Nephron (organoid): ENCODE data around the gene SLC47A1.

Source experiments
- H3K27ac Mint-ChIP-seq, 3 experiments: 2 replicates each; pipeline ENCODE4 v1.8.0; 2020; ENCODE audit warnings: mixed read lengths in 3 of 3, mild to moderate bottlenecking in 2 of 3, moderate library complexity in 1 of 3
- H3K27me3 Mint-ChIP-seq: 2 replicates; pipeline ENCODE4 v1.8.0; 2021; ENCODE audit warnings: low read depth, mild to moderate bottlenecking, moderate library complexity, mixed read lengths
- H3K36me3 Mint-ChIP-seq: 2 replicates; pipeline ENCODE4 v1.8.0; 2020; ENCODE audit warnings: low read depth, mixed read lengths
- H3K4me1 Mint-ChIP-seq: 2 replicates; pipeline ENCODE4 v1.8.0; 2020; ENCODE audit warnings: mixed read lengths
- H3K4me3 Mint-ChIP-seq, 3 experiments: 2 replicates each; pipeline ENCODE4 v1.8.0; 2020; ENCODE audit warnings: mild to moderate bottlenecking in 3 of 3, mixed read lengths in 3 of 3, moderate library complexity in 2 of 3
- H3K9me3 Mint-ChIP-seq: 2 replicates; pipeline ENCODE4 v1.8.0; 2020; ENCODE audit warnings: mixed read lengths
- TF ChIP-seq, protein P1 (sequence below), 3 experiments: fragments of 200-600 bp; sonication (generic); IDR thresholded peaks; one replicate each; pipeline ENCODE4 v1.5.0; 2021; ENCODE audit warnings: antibody characterized with exemption in 3 of 3; ENCODE audit not compliant: unreplicated experiment in 3 of 3

Gene SLC47A1

DNA sequence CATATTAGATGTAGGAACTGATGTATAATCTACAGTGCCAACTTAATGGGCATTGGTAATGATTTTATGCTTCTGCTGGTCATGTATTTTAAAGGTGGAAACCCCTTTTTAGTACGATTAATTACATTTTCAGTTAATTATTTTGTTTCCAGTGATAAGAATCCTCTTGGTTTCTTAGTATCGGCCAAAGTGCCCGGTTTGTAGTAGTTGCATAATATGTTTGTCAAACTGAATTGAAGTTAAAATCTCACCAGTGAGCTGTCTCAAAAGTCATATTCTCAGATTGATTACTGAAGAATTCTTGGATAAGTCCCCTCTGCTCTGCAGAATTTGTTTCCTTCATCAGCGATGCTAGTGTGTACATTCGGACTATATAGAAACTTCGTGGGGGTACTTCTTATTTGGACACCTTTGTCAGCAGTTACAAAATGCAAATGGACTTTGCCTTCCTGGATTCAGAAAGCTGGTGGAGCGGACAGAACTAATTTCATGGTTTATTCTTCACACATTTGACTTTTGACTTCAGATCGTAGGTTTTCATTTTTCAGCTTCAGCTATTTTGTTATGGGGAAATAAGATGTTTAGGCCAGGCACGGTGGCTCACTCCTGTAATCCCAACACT is 28.2 kb downstream of the SLC47A1 start:
- H3K27ac Mint-ChIP-seq, result peak overlapping the region in 2 of 3 experiments; percentile 35 to 68
- TF ChIP-seq, protein P1, sequence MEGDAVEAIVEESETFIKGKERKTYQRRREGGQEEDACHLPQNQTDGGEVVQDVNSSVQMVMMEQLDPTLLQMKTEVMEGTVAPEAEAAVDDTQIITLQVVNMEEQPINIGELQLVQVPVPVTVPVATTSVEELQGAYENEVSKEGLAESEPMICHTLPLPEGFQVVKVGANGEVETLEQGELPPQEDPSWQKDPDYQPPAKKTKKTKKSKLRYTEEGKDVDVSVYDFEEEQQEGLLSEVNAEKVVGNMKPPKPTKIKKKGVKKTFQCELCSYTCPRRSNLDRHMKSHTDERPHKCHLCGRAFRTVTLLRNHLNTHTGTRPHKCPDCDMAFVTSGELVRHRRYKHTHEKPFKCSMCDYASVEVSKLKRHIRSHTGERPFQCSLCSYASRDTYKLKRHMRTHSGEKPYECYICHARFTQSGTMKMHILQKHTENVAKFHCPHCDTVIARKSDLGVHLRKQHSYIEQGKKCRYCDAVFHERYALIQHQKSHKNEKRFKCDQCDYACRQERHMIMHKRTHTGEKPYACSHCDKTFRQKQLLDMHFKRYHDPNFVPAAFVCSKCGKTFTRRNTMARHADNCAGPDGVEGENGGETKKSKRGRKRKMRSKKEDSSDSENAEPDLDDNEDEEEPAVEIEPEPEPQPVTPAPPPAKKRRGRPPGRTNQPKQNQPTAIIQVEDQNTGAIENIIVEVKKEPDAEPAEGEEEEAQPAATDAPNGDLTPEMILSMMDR (IDR thresholded peaks at IDR 0.05; ENCODE audit: unreplicated experiment in 3 of 3), result no peak
- no peak overlapping the region for H3K4me3 Mint-ChIP-seq
- H3K4me1 Mint-ChIP-seq, result no peaks in the 10 kb centered on the region
- no peaks in the 10 kb centered on the region for H3K27me3 Mint-ChIP-seq
- peaks cover 3% of the 10 kb centered on the region for H3K9me3 Mint-ChIP-seq
- H3K36me3 Mint-ChIP-seq, result no peaks in the 10 kb centered on the region

DNA sequence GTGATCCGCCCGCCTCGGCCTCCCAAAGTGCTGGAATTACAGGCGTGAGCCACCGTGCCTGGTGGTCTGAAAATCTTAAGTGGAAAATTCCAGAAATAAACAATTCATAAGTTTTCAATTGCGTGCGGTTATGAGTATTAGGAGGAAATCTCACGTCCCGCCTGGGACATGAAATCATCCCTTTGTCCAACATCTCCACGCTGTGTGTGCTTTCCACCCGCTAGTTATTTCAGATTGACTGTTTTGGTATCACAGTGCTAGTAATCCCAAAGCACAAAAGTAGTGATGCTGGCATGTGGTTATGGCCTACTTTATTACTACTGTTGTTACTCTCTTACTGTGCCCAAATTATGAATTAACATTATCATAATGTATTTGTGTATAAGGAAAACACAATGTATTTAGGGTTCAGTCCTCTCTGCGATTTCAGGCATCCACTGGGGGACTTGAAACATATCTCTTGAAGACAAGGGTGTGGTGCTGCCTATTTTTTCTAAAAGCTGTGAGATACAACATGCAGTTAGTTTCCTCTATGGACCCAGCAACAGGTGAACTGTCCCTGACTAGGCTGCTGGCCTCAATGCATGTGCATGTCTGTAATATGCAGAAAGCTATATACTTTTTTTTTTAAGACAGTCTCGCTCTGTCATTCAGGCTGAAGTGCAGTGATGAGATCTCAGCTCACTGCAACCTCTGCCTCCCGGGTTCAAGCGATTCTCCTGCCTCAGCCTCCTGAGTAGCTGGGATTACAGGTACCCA is 32.3 kb downstream of the SLC47A1 start:
- Mint-ChIP-seq H3K36me3 (no peaks in the 10 kb centered on the region), H3K9me3 (no peaks in the 10 kb centered on the region), H3K4me1 (no peaks in the 10 kb centered on the region), H3K4me3 (no peak overlapping the region), H3K27ac (no peak overlapping the region), H3K27me3 (no peaks in the 10 kb centered on the region)
- TF ChIP-seq, protein P1 (IDR thresholded peaks at IDR 0.05; ENCODE audit: unreplicated experiment in 3 of 3), result no peak

DNA sequence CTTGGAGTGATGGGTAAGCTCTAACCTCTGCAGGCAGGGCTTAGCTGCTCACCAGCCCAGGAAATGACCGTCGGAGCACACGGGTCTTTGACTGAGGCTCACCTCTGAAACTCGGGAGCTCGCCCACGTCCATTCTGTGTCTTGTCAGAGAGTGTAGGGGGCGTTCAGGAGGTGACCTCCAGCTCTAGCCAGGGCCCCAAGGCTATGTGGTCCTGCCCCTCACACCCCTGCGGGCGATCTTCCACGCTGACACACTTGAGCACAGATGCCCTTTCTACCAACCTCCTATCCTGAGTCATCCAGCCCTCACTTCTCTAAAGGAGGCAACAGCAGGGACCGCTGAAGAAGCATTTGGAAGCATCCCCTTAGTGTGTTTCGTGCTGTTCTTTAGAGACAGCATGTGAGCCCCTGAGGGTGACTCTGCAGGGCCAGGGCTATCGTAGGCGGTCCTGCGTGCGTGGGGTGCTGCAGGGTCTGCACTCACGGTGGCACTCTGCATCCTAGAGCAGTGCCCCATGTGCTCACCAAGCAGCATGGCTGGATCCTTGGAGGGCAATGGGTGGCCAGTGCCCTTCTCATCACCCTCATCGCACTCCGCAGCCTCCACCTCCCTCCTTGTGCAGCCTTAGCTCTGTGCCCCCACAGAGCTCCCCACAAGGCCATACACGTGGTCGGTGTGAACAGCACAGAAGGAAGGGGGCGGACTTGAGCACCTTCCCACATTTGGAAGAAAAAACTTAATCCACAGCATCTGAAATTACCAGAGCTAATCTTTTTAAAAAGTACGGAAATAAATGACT is 33.8 kb downstream of the SLC47A1 start:
- TF ChIP-seq, protein P1 (IDR thresholded peaks at IDR 0.05; ENCODE audit: unreplicated experiment in 3 of 3), result no peak
- no peaks in the 10 kb centered on the region for H3K36me3 Mint-ChIP-seq
- H3K27me3 Mint-ChIP-seq, result no peaks in the 10 kb centered on the region
- H3K4me1 Mint-ChIP-seq, result no peaks in the 10 kb centered on the region
- H3K9me3 Mint-ChIP-seq, result no peaks in the 10 kb centered on the region
- H3K4me3 Mint-ChIP-seq, result no peak overlapping the region
- H3K27ac Mint-ChIP-seq, result no peak overlapping the region

DNA sequence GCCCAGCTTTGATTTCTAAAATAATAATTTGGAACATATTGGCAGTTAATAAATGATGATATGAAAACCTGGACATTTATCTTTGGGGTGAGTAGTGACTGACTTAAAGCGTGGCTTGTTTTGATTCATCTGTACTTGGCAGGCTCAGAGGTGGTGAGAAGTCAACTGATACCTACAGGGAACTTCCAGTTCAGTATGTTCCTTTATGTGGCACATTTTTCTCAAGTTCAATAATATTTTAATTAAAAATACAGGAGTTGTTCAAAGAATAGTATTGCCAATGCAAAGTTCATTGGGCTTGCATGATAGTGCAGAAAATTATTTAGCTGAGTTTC is 34.3 kb downstream of the SLC47A1 start:
- no peaks in the 10 kb centered on the region for H3K9me3 Mint-ChIP-seq
- TF ChIP-seq, protein P1 (IDR thresholded peaks at IDR 0.05; ENCODE audit: unreplicated experiment in 3 of 3), result no peak
- H3K4me1 Mint-ChIP-seq, result no peaks in the 10 kb centered on the region
- H3K36me3 Mint-ChIP-seq, result no peaks in the 10 kb centered on the region
- peaks cover 4% of the 10 kb centered on the region for H3K27me3 Mint-ChIP-seq
- no peak overlapping the region for H3K4me3 Mint-ChIP-seq
- H3K27ac Mint-ChIP-seq, result no peak overlapping the region

DNA sequence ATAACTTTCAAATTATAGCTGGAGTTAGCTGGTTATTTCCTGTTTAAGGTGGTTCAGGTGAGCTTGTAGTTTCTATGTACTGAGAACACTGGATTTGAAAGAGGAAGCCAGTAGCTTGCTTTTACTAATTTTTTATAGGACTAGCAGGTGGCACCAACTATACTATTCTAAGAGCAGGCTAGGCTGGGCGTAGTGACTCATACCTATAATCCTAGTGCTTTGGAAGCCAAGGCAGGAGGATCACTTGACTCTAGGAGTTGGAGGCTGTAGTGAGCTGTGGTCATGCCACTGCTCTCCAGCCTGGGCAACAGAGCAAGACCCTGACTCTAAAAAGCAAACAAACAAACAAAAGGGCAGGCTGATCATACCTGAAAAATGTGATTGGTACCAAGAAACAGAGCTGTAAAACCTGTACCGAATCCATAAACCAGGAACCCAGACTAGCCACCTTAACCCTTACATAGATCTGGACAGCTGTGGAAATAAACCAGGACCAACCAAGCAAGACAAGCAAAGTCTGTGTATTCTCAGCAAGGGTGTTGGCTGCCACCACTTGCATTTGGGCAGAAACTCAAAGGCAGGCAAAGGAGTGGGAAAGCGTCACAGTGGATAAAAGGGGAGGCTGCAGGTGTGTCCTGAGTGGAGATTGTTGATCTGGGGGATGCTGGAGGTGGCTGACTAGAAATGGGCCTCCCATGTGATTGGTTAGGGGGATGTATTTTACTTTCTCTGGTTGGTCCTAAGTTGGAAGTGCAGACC is 36.3 kb downstream of the SLC47A1 start:
- H3K27me3 Mint-ChIP-seq, result peaks cover 7% of the 10 kb centered on the region
- TF ChIP-seq, protein P1 (IDR thresholded peaks at IDR 0.05; ENCODE audit: unreplicated experiment in 3 of 3), result no peak
- no peaks in the 10 kb centered on the region for H3K36me3 Mint-ChIP-seq
- H3K4me1 Mint-ChIP-seq, result no peaks in the 10 kb centered on the region
- H3K9me3 Mint-ChIP-seq, result no peaks in the 10 kb centered on the region
- no peak overlapping the region for H3K27ac Mint-ChIP-seq
- no peak overlapping the region for H3K4me3 Mint-ChIP-seq
